Measurements from ENCODE around the gene VAC14. TPM values are rescaled to one million over a fixed set of nuclear protein-coding genes. Genes with fewer than 3 reads are reported as not detected.

VAC14 gene
- total RNA-seq, 2 donors from 2014 or later = 34.9 to 37.0 TPM

GRCh38 chr16:70747703-70748631 is 53.0 kb downstream of the VAC14 start:
- H3K4me3 ChIP-seq = no peak overlapping the region
- ATAC-seq (ENCODE audit: insufficient number of reproducible peaks, low FRiP score, low read depth) = no peak
- no peaks in the 10 kb centered on the region for H3K27me3 ChIP-seq (replicated peaks; ENCODE audit: insufficient read depth)
- DNase-seq (ENCODE audit: low spot score) = no peak
- no peak for TF ChIP-seq CTCF (IDR thresholded peaks at IDR 0.05)
- H3K4me1 ChIP-seq (ENCODE audit: control insufficient read depth in 1 of 2, low read depth in 2 of 2) = peaks cover 35 to 80% of the 10 kb centered on the region in 2 donors
- H3K36me3 ChIP-seq = no peaks in the 10 kb centered on the region
- H3K9me3 ChIP-seq = no peaks in the 10 kb centered on the region
- peak overlapping the region in 1 of 2 donors; percentile 89 for H3K27ac ChIP-seq

GRCh38 chr16:70746708-70747424 is 54.1 kb downstream of the VAC14 start:
- Histone ChIP-seq H3K4me1 (ENCODE audit: control insufficient read depth in 1 of 2, low read depth in 2 of 2) (peaks cover 30 to 70% of the 10 kb centered on the region in 2 donors), H3K36me3 (no peaks in the 10 kb centered on the region), H3K27ac (peak overlapping the region; percentile 89 to 93), H3K4me3 (no peak overlapping the region), H3K9me3 (no peaks in the 10 kb centered on the region), H3K27me3 (replicated peaks; ENCODE audit: insufficient read depth) (no peaks in the 10 kb centered on the region)
- peak; percentile 64 for DNase-seq (ENCODE audit: low spot score)
- TF ChIP-seq CTCF (IDR thresholded peaks at IDR 0.05) = no peak
- ATAC-seq (ENCODE audit: insufficient number of reproducible peaks, low FRiP score, low read depth) = peak; percentile 86

GRCh38 chr16:70746040-70746707 is 54.8 kb downstream of the VAC14 start:
- ATAC-seq (ENCODE audit: insufficient number of reproducible peaks, low FRiP score, low read depth) (peak; percentile 38), DNase-seq (ENCODE audit: low spot score) (peak; percentile 88)
- no peaks in the 10 kb centered on the region for H3K27me3 ChIP-seq (replicated peaks; ENCODE audit: insufficient read depth)
- TF ChIP-seq CTCF (IDR thresholded peaks at IDR 0.05) = no peak
- H3K36me3 ChIP-seq = no peaks in the 10 kb centered on the region
- peak overlapping the region; percentile 16 for H3K4me3 ChIP-seq
- peaks cover 24 to 70% of the 10 kb centered on the region in 2 donors for H3K4me1 ChIP-seq (ENCODE audit: control insufficient read depth in 1 of 2, low read depth in 2 of 2)
- H3K27ac ChIP-seq = peak overlapping the region; percentile 89 to 93
- no peaks in the 10 kb centered on the region for H3K9me3 ChIP-seq

GRCh38 chr16:70745536-70746025 is 55.4 kb downstream of the VAC14 start:
- Histone ChIP-seq H3K4me1 (ENCODE audit: control insufficient read depth in 1 of 2, low read depth in 2 of 2) (peaks cover 18 to 70% of the 10 kb centered on the region in 2 donors), H3K4me3 (no peak overlapping the region), H3K27ac (peak overlapping the region; percentile 89 to 93), H3K9me3 (no peaks in the 10 kb centered on the region), H3K27me3 (replicated peaks; ENCODE audit: insufficient read depth) (no peaks in the 10 kb centered on the region), H3K36me3 (no peaks in the 10 kb centered on the region)
- TF ChIP-seq CTCF (IDR thresholded peaks at IDR 0.05) = no peak
- DNase-seq (ENCODE audit: low spot score) (no peak), ATAC-seq (ENCODE audit: insufficient number of reproducible peaks, low FRiP score, low read depth) (no peak)
